K562 (cell line): ENCODE measurements around the gene KCNK7. TPM values are rescaled to one million over a fixed set of nuclear protein-coding genes. Genes with fewer than 3 reads are reported as not detected.
"Not testable (repeated sequence)": the region's sequence is repeated elsewhere in the genome, so short reads cannot be mapped to it uniquely, and the experiment has no call there.

ENCODE experiments used
- ATAC-seq: fragments of 200-7000 bp; cut with Tn5 transposase; 3 replicates; pipeline ENCODE4 v1.9.1; 2020; ENCODE audit warnings: moderate library complexity
- BruUV-seq: library from RNA; stranded (reverse); fragments of 400-500 nt; replicated peaks from 2 replicates; lab custom pipeline; 2021; lab: Mats Ljungman, UMichigan
- CTCF ChIA-PET: fragments of 300-600 bp; formaldehyde crosslinking; extraction: SDS; loops from one replicate; lab custom pipeline; 2021; ENCODE audit warnings: low intra/inter-chr PET ratio; lab: Yijun Ruan, JAX
- POLR2A ChIA-PET: fragments of 300-600, 350-650 bp; sonication (Branson Sonifier 250); formaldehyde crosslinking; extraction: SDS; loops from one replicate; lab custom pipeline; 2021; ENCODE audit warnings: antibody characterized with exemption, inconsistent platforms; lab: Yijun Ruan, JAX
- DNase-seq, 4 experiments: peaks; one replicate each; pipeline versions ENCODE4 v3.0.0 to v3.0.0-alpha.2; 2011 to 2018; ENCODE audit warnings: low spot score in 3 of 4, mixed read lengths in 3 of 4; ENCODE audit errors: extremely low read depth in 1 of 4
- FAIRE-seq: peaks from 2 replicates; lab custom pipeline; 2011; peaks lifted over from hg19 to GRCh38; lab: Jason Lieb, UNC
- H2AFZ ChIP-seq: 2 replicates; pipeline ENCODE4 v1.6.0; 2011; ENCODE audit warnings: low read depth, low read length, control low read depth, inconsistent platforms
- H3K27ac ChIP-seq: fragments of 200-600 bp; 3 replicates; pipeline ENCODE4 v1.8.0; 2011; ENCODE audit warnings: low read depth, mild to moderate bottlenecking, control low read depth, inconsistent platforms, low read length, moderate library complexity, mixed read lengths; ENCODE audit errors: extremely low read depth
- H3K27me3 ChIP-seq, 2 experiments: fragments of 300-600 bp in 1 of 2; 2 replicates in 1 of 2; 3 replicates in 1 of 2; pipeline versions ENCODE4 v1.6.0 to v1.8.0; 2011; ENCODE audit warnings: inconsistent platforms in 2 of 2, low read length in 2 of 2, mild to moderate bottlenecking in 1 of 2, mixed read lengths in 1 of 2, moderate library complexity in 1 of 2; ENCODE audit not compliant: control insufficient read depth in 2 of 2, insufficient read depth in 2 of 2
- H3K36me3 ChIP-seq: fragments of 300-600 bp; 3 replicates; pipeline ENCODE4 v1.8.0; 2011; ENCODE audit warnings: mild to moderate bottlenecking, low read length, inconsistent platforms; ENCODE audit not compliant: control insufficient read depth, insufficient read depth
- H3K4me1 ChIP-seq, 2 experiments: fragments of 200-600 bp in 1 of 2; replicated peaks in 1 of 2; 2 replicates in 1 of 2; 3 replicates in 1 of 2; pipeline versions ENCODE4 v1.5.1 to v1.8.0; 2011; ENCODE audit warnings: inconsistent platforms in 2 of 2, low read length in 2 of 2, mild to moderate bottlenecking in 1 of 2, mixed read lengths in 1 of 2, moderate library complexity in 1 of 2; ENCODE audit not compliant: control insufficient read depth in 2 of 2, insufficient read depth in 2 of 2
- H3K4me2 ChIP-seq: 2 replicates; pipeline ENCODE4 v1.6.1; 2011; ENCODE audit warnings: low read length, control low read depth, inconsistent platforms, mixed read lengths; ENCODE audit not compliant: insufficient read depth
- H3K4me3 ChIP-seq: fragments of 200-600 bp; sonication (generic), shearing (Covaris generic); 2 replicates; pipeline ENCODE4 v1.5.1; 2016; ENCODE audit warnings: control low read depth, inconsistent platforms
- H3K79me2 ChIP-seq: fragments of 200-600 bp; 3 replicates; pipeline ENCODE4 v1.8.0; 2011; ENCODE audit warnings: low read length, inconsistent platforms; ENCODE audit not compliant: control insufficient read depth, insufficient read depth
- H3K9ac ChIP-seq, 2 experiments: 2 replicates each; pipeline versions ENCODE4 v1.6.0 to v1.6.1; 2011; ENCODE audit warnings: low read depth in 2 of 2, low read length in 2 of 2, control low read depth in 1 of 2, inconsistent platforms in 1 of 2, mild to moderate bottlenecking in 1 of 2, mixed read lengths in 1 of 2; ENCODE audit not compliant: insufficient read depth in 1 of 2
- H3K9me1 ChIP-seq: one replicate; pipeline ENCODE4 v1.6.0; 2011; ENCODE audit warnings: inconsistent platforms, mild to moderate bottlenecking, low read length, moderate library complexity; ENCODE audit not compliant: control insufficient read depth, insufficient read depth
- H3K9me3 ChIP-seq: replicated peaks from 2 replicates; pipeline ENCODE4 v1.5.1; 2011; ENCODE audit warnings: low read depth, low read length, inconsistent platforms; ENCODE audit not compliant: control insufficient read depth, insufficient read depth
- H4K20me1 ChIP-seq: replicated peaks from 2 replicates; pipeline ENCODE4 v1.6.1; 2011; ENCODE audit warnings: low read length, inconsistent platforms, mixed read lengths; ENCODE audit not compliant: control insufficient read depth, insufficient read depth
- CTCF ChIP-seq, 3 experiments: IDR thresholded peaks in 2 of 3; conservative IDR thresholded peaks in 1 of 3; 2 replicates each; pipeline ENCODE4 v1.5.1; 2011 to 2012; ENCODE audit warnings: low read length in 3 of 3, mild to moderate bottlenecking in 3 of 3, control low read depth in 2 of 3, improper control_type of control experiment in 1 of 3, inconsistent platforms in 1 of 3, low read depth in 1 of 3, mixed read lengths in 1 of 3, moderate library complexity in 1 of 3; ENCODE audit not compliant: insufficient read depth in 2 of 3
- KDM1A ChIP-seq, 2 experiments: fragments of 450-650 bp; IDR thresholded peaks; 2 replicates each; pipeline ENCODE4 v1.6.1; 2016; ENCODE audit warnings: mild to moderate bottlenecking in 2 of 2
- MAFK ChIP-seq: IDR thresholded peaks from 2 replicates; pipeline ENCODE4 v1.6.1; 2011; ENCODE audit warnings: low read length, improper control_type of control experiment
- SAFB2 ChIP-seq: fragments of 200-400 bp; formaldehyde crosslinking; IDR thresholded peaks from 2 replicates; pipeline ENCODE4 v1.6.1; 2018; ENCODE audit warnings: borderline replicate concordance, low read length, low read depth, moderate library complexity; ENCODE audit not compliant: severe bottlenecking
- SPI1 ChIP-seq: IDR thresholded peaks from 2 replicates; pipeline ENCODE4 v1.6.1; 2011; ENCODE audit warnings: low read depth, low read length, control low read depth, borderline replicate concordance
- ZNF384 ChIP-seq: IDR thresholded peaks from 2 replicates; pipeline ENCODE4 v1.6.1; 2012; ENCODE audit warnings: low read depth, low read length, improper control_type of control experiment
- WGBS: fragments of 100-300 bp; shearing (Covaris generic); methylation state at CpG from one replicate; pipeline ENCODE4 v1.1.6; 2016; ENCODE audit warnings: low coverage, mixed read lengths; ENCODE audit not compliant: insufficient coverage; ENCODE audit errors: missing lambda C conversion rate; 5-methylcytosine and 5-hydroxymethylcytosine counted together
- in situ Hi-C: fragments of 300-500 bp; cut with MboI; formaldehyde crosslinking; loops from 4 replicates; pipeline ENCODE4 v1.15.0; 2018; ENCODE audit warnings: inconsistent platforms, mixed read lengths
- intact Hi-C: fragments of 100-400 bp; cut with micrococcal nuclease; formaldehyde crosslinking; loops from 2 replicates; pipeline ENCODE4 v1.14.2; 2022
- polyA plus RNA-seq, 8 experiments: library from polyadenylated mRNA; depleted of rRNA in 4 of 8; stranded (reverse) in 5 of 8; unstranded in 3 of 8; fragments of >200 nt; fragmentation: Nextera tagmentation in 2 of 8; fragmentation: Illumina TruSeq in 1 of 8; extraction: Ambion mirVana in 2 of 8; extraction: Trizol in 1 of 8; gene quantifications; 2 replicates each; pipeline versions ENCODE4 v1.2.1 to v1.2.3, GENCODE V29; 2011 to 2014; ENCODE audit warnings: inconsistent platforms in 1 of 8, missing spikeins in 1 of 8
- total RNA-seq, 7 experiments: library from RNA; depleted of rRNA in 6 of 7; stranded (reverse); fragments of >200 nt in 6 of 7; fragmentation: Illumina TruSeq in 2 of 7; extraction: Trizol in 2 of 7; gene quantifications; 2 replicates each; pipeline versions ENCODE4 v1.2.1 to v1.2.3, GENCODE V29; 2011 to 2021; ENCODE audit warnings: low replicate concordance in 1 of 7

Gene KCNK7
- total and polyA plus RNA-seq, 9 of the 15 experiments (the other 6 are each of a cell fraction or from before 2014, with no cell fraction given), result 0.07 to 0.40 TPM; not detected in 7

- CTCF ChIA-PET, result no interaction called here
- no peak overlapping the region for H3K4me2 ChIP-seq
- in situ Hi-C loops, result no loop called here
- no peak for FAIRE-seq
- TF ChIP-seq SAFB2 (no peak), CTCF (IDR thresholded peaks at IDR 0.05 in 2 of 3, conservative IDR thresholded peaks at IDR 0.05 in 1 of 3; ENCODE audit: insufficient read depth in 2 of 3, low read depth in 1 of 3, low read length in 3 of 3) (no peak), SPI1 (peak; percentile 78), MAFK (no peak), ZNF384 (peak; percentile 9; the same call in 1 of the 2 replicates), KDM1A (IDR thresholded peaks at IDR 0.05) (peak in 1 of 2 experiments; percentile 64; a peak in 1 of 4 replicates)
- TF ChIP-seq, all 486 proteins: peak for 3
- no peak for ATAC-seq
- Histone ChIP-seq H4K20me1 (no peaks in the 10 kb centered on the region), H3K4me1 (peaks cover 14 to 34% of the 10 kb centered on the region in 2 experiments), H2AFZ (no peak overlapping the region), H3K79me2 (peaks cover 25% of the 10 kb centered on the region), H3K27me3 (no peaks in the 10 kb centered on the region), H3K9ac (no peak overlapping the region), H3K9me1 (no peaks in the 10 kb centered on the region), H3K27ac (no peak overlapping the region), H3K4me3 (no peak overlapping the region), H3K36me3 (no peaks in the 10 kb centered on the region), H3K9me3 (no peaks in the 10 kb centered on the region)
- intact Hi-C loops, result no loop called here
- BruUV-seq, result no TSS peak
- WGBS, result 42% methylated on average over 7 of the region's 7 CpGs
- DNase-seq, result no peak
- POLR2A ChIA-PET, result interaction anchor here (1.1 to 2.1 kb wide), 2 partner anchors 59 to 140 kb away, joined by 4 to 5 read pairs; no protein-coding TSS in a partner anchor
Observed at GRCh38 chr11:65565624-65566453, 29.8 kb downstream of the KCNK7 start.

- H3K4me2 ChIP-seq, DNase-seq, ATAC-seq, intact Hi-C loops, H2AFZ ChIP-seq, CTCF ChIA-PET, FAIRE-seq, H3K9me1 ChIP-seq, H3K27me3 ChIP-seq, H3K27ac ChIP-seq, BruUV-seq, H3K9me3 ChIP-seq, H3K4me3 ChIP-seq, H4K20me1 ChIP-seq, in situ Hi-C loops, H3K36me3 ChIP-seq, H3K9ac ChIP-seq: not testable (repeated sequence)
- POLR2A ChIA-PET, result interaction anchor here (1.1 to 2.1 kb wide), 2 partner anchors 59 to 139 kb away, joined by 4 to 5 read pairs; no protein-coding TSS in a partner anchor
- H3K79me2 ChIP-seq, result peaks cover 18% of the 10 kb centered on the region
- peaks cover 22 to 38% of the 10 kb centered on the region in 2 experiments for H3K4me1 ChIP-seq
- 81% methylated on average over 10 of the region's 12 CpGs for WGBS
Observed at GRCh38 chr11:65564879-65565559, 30.6 kb downstream of the KCNK7 start.
